ENCODE results near the gene AMER3. TPM values are rescaled to one million over a fixed set of nuclear protein-coding genes. Genes with fewer than 3 reads are reported as not detected.

Gene AMER3
- total RNA-seq, 2 donors from 2014 or later: 0.33 to 0.78 TPM

GRCh38 chr2:130805613-130806012 lies 50.3 kb downstream of the AMER3 start:
- DNase-seq (no peak), ATAC-seq (no peak)
- no peaks in the 10 kb centered on the region for H3K9me3 ChIP-seq
- TF ChIP-seq CTCF (IDR thresholded peaks at IDR 0.05) (no peak), POLR2A (IDR thresholded peaks at IDR 0.05) (no peak)
- H3K27ac ChIP-seq: no peak overlapping the region
- no peak overlapping the region for H3K4me3 ChIP-seq
- WGBS, 2 donors: 69 to 79% methylated on average over 4 of the region's 4 CpGs
- intact Hi-C loops (cut with DNase I): no loop called here
- no peaks in the 10 kb centered on the region for H3K27me3 ChIP-seq
- H3K36me3 ChIP-seq (replicated peaks in 1 of 2; ENCODE audit: insufficient read depth in 1 of 2, low read depth in 2 of 2): no peaks in the 10 kb centered on the region
- H3K4me1 ChIP-seq: no peaks in the 10 kb centered on the region

- H3K4me1 ChIP-seq: no peaks in the 10 kb centered on the region
- H3K36me3 ChIP-seq (replicated peaks in 1 of 2; ENCODE audit: insufficient read depth in 1 of 2, low read depth in 2 of 2): no peaks in the 10 kb centered on the region
- intact Hi-C loops (cut with DNase I): no loop called here
- H3K27me3 ChIP-seq: no peaks in the 10 kb centered on the region
- ATAC-seq (no peak), DNase-seq (no peak)
- no peak for TF ChIP-seq CTCF (IDR thresholded peaks at IDR 0.05)
- no peak for TF ChIP-seq POLR2A (IDR thresholded peaks at IDR 0.05)
- H3K4me3 ChIP-seq: no peak overlapping the region
- 60% methylated on average over 4 of the region's 4 CpGs for WGBS, 2 donors
- no peak overlapping the region for H3K27ac ChIP-seq
- H3K9me3 ChIP-seq: no peaks in the 10 kb centered on the region
Measured at GRCh38 chr2:130806370-130806769, 51.0 kb downstream of the AMER3 start.

GRCh38 chr2:130807659-130808385 lies 52.5 kb downstream of the AMER3 start:
- H3K4me1 ChIP-seq: no peaks in the 10 kb centered on the region
- DNase-seq: no peak
- no peaks in the 10 kb centered on the region for H3K36me3 ChIP-seq (replicated peaks in 1 of 2; ENCODE audit: insufficient read depth in 1 of 2, low read depth in 2 of 2)
- ATAC-seq: no peak
- 64 to 80% methylated on average over 13 to 14 of the region's 14 CpGs for WGBS, 2 donors
- no peak for TF ChIP-seq CTCF (IDR thresholded peaks at IDR 0.05)
- H3K4me3 ChIP-seq: no peak overlapping the region
- intact Hi-C loops (cut with DNase I): no loop called here
- H3K27me3 ChIP-seq: no peaks in the 10 kb centered on the region
- H3K27ac ChIP-seq: no peak overlapping the region
- H3K9me3 ChIP-seq: no peaks in the 10 kb centered on the region

GRCh38 chr2:130808482-130809268 lies 53.3 kb downstream of the AMER3 start:
- H3K4me1 ChIP-seq: no peaks in the 10 kb centered on the region
- TF ChIP-seq POLR2A (IDR thresholded peaks at IDR 0.05) (no peak), CTCF (IDR thresholded peaks at IDR 0.05) (no peak)
- no peak overlapping the region for H3K27ac ChIP-seq
- ATAC-seq (no peak), DNase-seq (no peak)
- intact Hi-C loops (cut with DNase I): no loop called here
- H3K36me3 ChIP-seq (replicated peaks in 1 of 2; ENCODE audit: insufficient read depth in 1 of 2, low read depth in 2 of 2): no peaks in the 10 kb centered on the region
- H3K9me3 ChIP-seq: no peaks in the 10 kb centered on the region
- 86% methylated on average over 12 of the region's 12 CpGs for WGBS, 2 donors
- no peak overlapping the region for H3K4me3 ChIP-seq
- no peaks in the 10 kb centered on the region for H3K27me3 ChIP-seq
